ACC112 (cell line): ENCODE data around the gene KRT4.

Experiments
- H2AFZ ChIP-seq: fragments of 200-600 bp; sonication (generic); one replicate; pipeline ENCODE4 v1.6.0; 2017; ENCODE audit warnings: antibody characterized with exemption, low read length; ENCODE audit not compliant: unreplicated experiment
- H3K27ac ChIP-seq: fragments of 200-600 bp; sonication (generic); 2 replicates; pipeline ENCODE4 v1.5.1; 2014; ENCODE audit warnings: low read depth, mild to moderate bottlenecking, antibody characterized with exemption, low read length, moderate library complexity
- H3K27me3 ChIP-seq: fragments of 200-600 bp; sonication (generic); 2 replicates; pipeline ENCODE4 v1.6.1; 2014; ENCODE audit warnings: mild to moderate bottlenecking, antibody characterized with exemption, low read length, moderate library complexity, mixed read lengths; ENCODE audit not compliant: insufficient read depth
- H3K36me3 ChIP-seq: fragments of 200-600 bp; sonication (generic); 2 replicates; pipeline ENCODE4 v1.6.1; 2016; ENCODE audit warnings: mild to moderate bottlenecking, antibody characterized with exemption, low read length, moderate library complexity, mixed read lengths; ENCODE audit not compliant: insufficient read depth
- H3K4me1 ChIP-seq: fragments of 200-600 bp; sonication (generic); one replicate; pipeline ENCODE4 v1.6.1; 2016; ENCODE audit warnings: low read length, mixed read lengths; ENCODE audit not compliant: insufficient read depth, unreplicated experiment, control insufficient read depth
- H3K4me3 ChIP-seq: fragments of 200-600 bp; sonication (generic); 2 replicates; pipeline ENCODE4 v1.5.1; 2014; ENCODE audit warnings: mild to moderate bottlenecking, low read depth, low read length
- H3K79me2 ChIP-seq: fragments of 200-600 bp; sonication (generic); one replicate; pipeline ENCODE4 v1.6.0; 2016; ENCODE audit warnings: low read length; ENCODE audit not compliant: control insufficient read depth, unreplicated experiment, insufficient read depth

Gene KRT4

GRCh38 chr12:52836491-52837412 lies 22.8 kb upstream of the KRT4 start:
- Histone ChIP-seq H3K27me3 (no peaks in the 10 kb centered on the region), H3K79me2 (no peaks in the 10 kb centered on the region), H2AFZ (no peak overlapping the region), H3K4me3 (no peak overlapping the region), H3K36me3 (no peaks in the 10 kb centered on the region), H3K4me1 (peaks cover 28% of the 10 kb centered on the region), H3K27ac (peak overlapping the region; percentile 13; the same call in 1 of the 2 replicates)

- no peaks in the 10 kb centered on the region for H3K79me2 ChIP-seq
- no peak overlapping the region for H2AFZ ChIP-seq
- no peak overlapping the region for H3K4me3 ChIP-seq
- H3K27ac ChIP-seq, result no peak overlapping the region; the same call in 1 of the 2 replicates
- no peaks in the 10 kb centered on the region for H3K36me3 ChIP-seq
- peaks cover 28% of the 10 kb centered on the region for H3K4me1 ChIP-seq
- H3K27me3 ChIP-seq, result no peaks in the 10 kb centered on the region
These were observed 22.1 kb upstream of the KRT4 start for GRCh38 chr12:52836042-52836466.

GRCh38 chr12:52835271-52836041 lies 21.5 kb upstream of the KRT4 start:
- H3K36me3 ChIP-seq, result no peaks in the 10 kb centered on the region
- H3K4me1 ChIP-seq, result peaks cover 28% of the 10 kb centered on the region
- H3K27me3 ChIP-seq, result no peaks in the 10 kb centered on the region
- H3K27ac ChIP-seq, result no peak overlapping the region
- no peaks in the 10 kb centered on the region for H3K79me2 ChIP-seq
- H2AFZ ChIP-seq, result no peak overlapping the region
- no peak overlapping the region for H3K4me3 ChIP-seq

DNA sequence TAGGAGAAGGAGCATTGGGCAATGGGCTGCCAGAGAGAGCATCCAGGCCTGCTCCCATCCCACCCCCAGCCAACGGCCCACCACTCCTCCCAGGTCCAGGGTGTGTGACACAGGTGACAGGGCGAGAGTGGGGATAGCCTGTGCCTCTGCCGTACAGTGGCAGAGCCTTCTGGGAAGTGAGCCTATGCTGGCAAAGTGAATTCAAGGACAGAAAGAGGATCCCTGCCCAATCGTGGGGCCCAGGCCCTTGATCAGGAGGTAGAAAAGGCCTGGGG lies 20.7 kb upstream of the KRT4 start:
- no peaks in the 10 kb centered on the region for H3K79me2 ChIP-seq
- no peaks in the 10 kb centered on the region for H3K27me3 ChIP-seq
- no peak overlapping the region for H2AFZ ChIP-seq
- peaks cover 28% of the 10 kb centered on the region for H3K4me1 ChIP-seq
- H3K4me3 ChIP-seq, result no peak overlapping the region
- no peaks in the 10 kb centered on the region for H3K36me3 ChIP-seq
- no peak overlapping the region for H3K27ac ChIP-seq

DNA sequence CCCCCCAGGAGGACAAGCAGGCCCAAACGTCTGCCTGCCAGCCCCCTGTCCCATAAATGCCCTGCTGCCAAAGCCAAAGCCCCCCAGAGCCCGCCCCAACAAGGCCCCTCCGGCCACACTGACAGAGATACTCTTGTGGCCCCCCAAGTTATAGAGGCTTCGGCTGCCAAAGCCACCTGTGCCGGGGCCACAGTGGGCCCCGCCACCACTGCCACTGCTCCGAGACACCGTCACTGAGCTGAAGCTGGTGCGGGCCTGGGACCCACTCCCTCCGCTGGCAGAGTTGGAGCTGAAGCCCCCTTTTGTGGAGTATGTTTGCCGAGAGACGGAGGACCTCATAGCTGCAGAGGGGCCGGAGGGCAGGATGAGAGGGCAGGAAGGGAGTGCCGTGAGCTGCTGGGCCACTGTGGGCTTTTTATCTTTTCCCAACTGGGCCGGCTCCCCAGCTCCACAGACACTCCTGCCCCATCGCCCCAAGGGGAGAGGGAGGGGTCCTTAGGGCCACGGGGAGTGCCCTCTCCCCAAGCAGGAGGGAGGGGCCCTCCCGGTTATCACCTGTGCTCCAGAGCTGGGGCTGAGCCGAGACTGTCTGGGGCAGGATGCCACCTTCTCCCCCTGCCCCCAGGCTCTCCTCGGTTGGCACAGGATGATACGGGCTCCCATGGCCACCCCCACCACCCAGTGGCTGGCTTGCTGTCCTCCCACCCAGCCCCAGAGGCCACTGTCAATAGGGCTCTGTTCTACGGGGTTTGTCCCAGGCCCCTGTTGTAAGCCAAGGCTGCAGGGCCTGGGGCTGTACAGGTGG lies 20.2 kb upstream of the KRT4 start, which contains the start of gene KRT79:
Gene KRT79 (minus strand): TSS at position 390 of the 805 bp plus-strand sequence. CDS start 51 bp downstream, at position 339.
- no peak within 1 kb of the TSS for H2AFZ ChIP-seq
- no peak within 1 kb of the TSS for H3K4me3 ChIP-seq
- H3K4me1 ChIP-seq, result peaks cover 28% of the 10 kb centered on the region
- no peaks in the 10 kb centered on the region for H3K36me3 ChIP-seq
- H3K27me3 ChIP-seq, result no peaks in the 10 kb centered on the region
- no peaks in the 10 kb centered on the region for H3K79me2 ChIP-seq
- H3K27ac ChIP-seq, result no peak within 1 kb of the TSS

- Histone ChIP-seq H3K36me3 (no peaks in the 10 kb centered on the region), H3K79me2 (no peaks in the 10 kb centered on the region), H3K27ac (no peak overlapping the region), H2AFZ (no peak overlapping the region), H3K4me3 (no peak overlapping the region), H3K4me1 (peaks cover 28% of the 10 kb centered on the region), H3K27me3 (no peaks in the 10 kb centered on the region)
These were observed 19.3 kb upstream of the KRT4 start for GRCh38 chr12:52832985-52833905.

DNA sequence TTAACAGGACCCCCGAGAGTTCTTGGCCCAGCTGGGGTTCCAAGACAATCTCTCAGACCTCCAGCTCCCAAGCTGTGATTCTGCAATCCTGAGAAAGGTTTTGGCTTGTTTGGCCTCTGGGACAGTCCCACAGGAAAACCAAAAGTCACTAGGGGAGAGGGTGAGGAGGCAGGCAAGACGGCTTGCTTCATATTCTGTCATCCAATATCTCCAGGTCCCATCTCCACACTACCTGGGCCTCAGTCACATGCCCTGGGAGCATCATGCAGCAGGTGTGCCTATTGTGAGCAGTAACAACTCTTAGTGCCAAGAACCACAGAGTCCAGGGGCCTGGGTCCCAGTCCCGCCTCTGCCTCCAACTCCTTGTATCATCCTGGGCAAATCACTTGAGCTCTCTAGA lies 18.5 kb upstream of the KRT4 start:
- Histone ChIP-seq H3K27ac (no peak overlapping the region), H3K27me3 (no peaks in the 10 kb centered on the region), H3K4me3 (no peak overlapping the region), H3K79me2 (no peaks in the 10 kb centered on the region), H3K4me1 (peaks cover 21% of the 10 kb centered on the region), H3K36me3 (no peaks in the 10 kb centered on the region), H2AFZ (no peak overlapping the region)

DNA sequence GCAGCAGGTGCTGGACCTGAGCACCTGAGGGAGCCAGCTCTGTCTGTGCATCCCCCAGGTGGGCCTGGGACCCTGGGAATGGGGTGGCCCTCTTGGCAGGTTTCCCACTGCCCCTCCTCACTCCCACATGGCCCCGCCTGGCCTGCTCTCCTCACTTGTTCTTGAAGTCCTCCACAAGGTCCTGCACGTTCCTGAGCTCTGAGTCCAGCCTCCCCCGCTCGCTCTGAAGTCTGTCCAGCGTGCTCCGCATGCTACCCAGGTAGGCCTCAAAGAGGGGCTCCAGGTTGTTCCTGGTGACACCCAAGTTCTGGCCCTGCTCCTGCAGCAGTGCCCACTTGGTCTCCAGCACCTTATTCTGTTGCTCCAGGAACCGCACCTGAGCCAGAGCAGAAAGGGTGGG lies 17.3 kb upstream of the KRT4 start:
- Histone ChIP-seq H3K4me1 (peaks cover 9% of the 10 kb centered on the region), H3K79me2 (no peaks in the 10 kb centered on the region), H3K36me3 (no peaks in the 10 kb centered on the region), H3K27ac (no peak overlapping the region), H3K4me3 (no peak overlapping the region), H3K27me3 (no peaks in the 10 kb centered on the region), H2AFZ (no peak overlapping the region)

GRCh38 chr12:52829986-52830770 lies 16.3 kb upstream of the KRT4 start:
- no peak overlapping the region for H3K4me3 ChIP-seq
- no peaks in the 10 kb centered on the region for H3K36me3 ChIP-seq
- no peaks in the 10 kb centered on the region for H3K27me3 ChIP-seq
- no peaks in the 10 kb centered on the region for H3K4me1 ChIP-seq
- no peak overlapping the region for H2AFZ ChIP-seq
- no peak overlapping the region for H3K27ac ChIP-seq
- no peaks in the 10 kb centered on the region for H3K79me2 ChIP-seq
